HG02759 (cell line): Measurements from ENCODE around the gene SHISA4.
"Not testable (repeated sequence)": the region's sequence is repeated elsewhere in the genome, so short reads cannot be mapped to it uniquely, and the experiment has no call there.

Experiments used
- ATAC-seq: cut with Tn5 transposase; IDR thresholded peaks from one replicate; pipeline ENCODE4 v1.9.1; 2021; ENCODE audit warnings: mild to moderate bottlenecking, moderate library complexity; ENCODE audit not compliant: unreplicated experiment

SHISA4 gene, protein sequence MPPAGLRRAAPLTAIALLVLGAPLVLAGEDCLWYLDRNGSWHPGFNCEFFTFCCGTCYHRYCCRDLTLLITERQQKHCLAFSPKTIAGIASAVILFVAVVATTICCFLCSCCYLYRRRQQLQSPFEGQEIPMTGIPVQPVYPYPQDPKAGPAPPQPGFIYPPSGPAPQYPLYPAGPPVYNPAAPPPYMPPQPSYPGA

GRCh38 chr1:201888282-201889089 lies at the start of gene SHISA4:
TSS of gene SHISA4 (plus strand) at chr1:201888898. CDS start at chr1:201888995, 97 bp downstream.
- ATAC-seq: no peak

DNA sequence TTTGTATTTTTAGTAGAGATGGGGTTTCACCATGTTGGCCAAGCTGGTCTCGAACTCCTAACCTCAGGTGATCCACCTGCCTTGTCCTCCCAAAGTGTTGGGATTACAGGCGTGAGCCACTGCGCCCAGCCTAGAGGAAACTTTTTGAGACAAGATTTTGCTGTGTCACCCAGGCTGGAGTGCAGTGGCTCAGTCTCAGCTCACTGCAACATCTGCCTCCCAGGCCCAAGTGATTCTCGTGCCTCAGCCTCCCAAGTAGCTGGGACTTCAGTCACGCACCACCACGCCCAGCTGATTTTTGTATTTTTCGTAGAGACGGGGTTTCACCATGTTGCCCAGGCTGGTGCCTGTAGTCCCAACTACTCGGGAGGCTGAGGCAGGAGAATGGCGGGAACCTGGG lies 49.6 kb upstream of the SHISA4 start:
- ATAC-seq: not testable (repeated sequence)

- no peak for ATAC-seq
Measured at GRCh38 chr1:201840055-201840454, 48.6 kb upstream of the SHISA4 start.

DNA sequence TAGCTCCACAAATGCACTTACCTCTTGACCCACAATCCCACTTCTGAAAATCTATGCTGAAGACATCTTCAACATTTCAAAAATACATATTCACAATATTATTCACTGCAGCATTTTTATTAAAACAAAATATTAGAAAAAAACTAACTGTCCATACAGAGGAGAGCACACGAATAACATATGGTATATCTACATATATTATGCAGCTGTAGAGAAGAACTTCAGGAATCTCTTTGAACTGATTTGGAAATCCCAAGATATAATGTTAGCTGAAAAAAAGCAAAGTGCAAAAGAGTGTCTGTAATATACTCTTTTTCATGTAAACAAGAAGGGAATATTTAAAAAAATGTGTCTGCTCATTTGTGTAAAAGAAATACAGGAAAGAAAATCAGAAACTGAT lies 48.2 kb upstream of the SHISA4 start:
- no peak for ATAC-seq

- ATAC-seq: no peak
Measured at GRCh38 chr1:201841265-201841912, 47.3 kb upstream of the SHISA4 start.

DNA sequence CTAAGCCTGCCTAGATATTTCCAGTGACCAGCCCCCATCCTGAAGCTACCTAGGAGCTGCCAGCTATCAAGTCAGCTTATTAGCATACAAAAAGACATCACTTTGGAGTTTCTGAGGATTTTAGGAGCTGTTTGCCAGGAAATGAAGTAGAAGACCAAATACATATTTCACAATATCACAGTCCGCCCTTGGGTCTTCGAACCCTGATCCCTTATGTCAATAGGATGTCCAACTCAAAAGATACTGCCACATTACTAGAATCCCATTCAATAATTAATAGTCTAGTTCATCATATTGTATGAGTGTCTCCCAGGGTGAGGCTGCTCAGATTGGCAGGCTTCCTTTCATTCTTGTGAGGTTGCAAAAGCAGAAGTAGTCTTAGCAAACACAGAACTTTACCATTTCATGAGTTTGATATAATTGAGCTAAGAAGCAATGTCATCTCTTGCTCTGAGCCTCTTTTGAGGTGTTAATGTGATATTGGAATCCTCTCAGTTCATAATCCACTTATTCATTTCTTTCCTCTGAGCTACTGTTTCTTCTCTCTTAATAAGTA lies 46.1 kb upstream of the SHISA4 start:
- no peak for ATAC-seq

DNA sequence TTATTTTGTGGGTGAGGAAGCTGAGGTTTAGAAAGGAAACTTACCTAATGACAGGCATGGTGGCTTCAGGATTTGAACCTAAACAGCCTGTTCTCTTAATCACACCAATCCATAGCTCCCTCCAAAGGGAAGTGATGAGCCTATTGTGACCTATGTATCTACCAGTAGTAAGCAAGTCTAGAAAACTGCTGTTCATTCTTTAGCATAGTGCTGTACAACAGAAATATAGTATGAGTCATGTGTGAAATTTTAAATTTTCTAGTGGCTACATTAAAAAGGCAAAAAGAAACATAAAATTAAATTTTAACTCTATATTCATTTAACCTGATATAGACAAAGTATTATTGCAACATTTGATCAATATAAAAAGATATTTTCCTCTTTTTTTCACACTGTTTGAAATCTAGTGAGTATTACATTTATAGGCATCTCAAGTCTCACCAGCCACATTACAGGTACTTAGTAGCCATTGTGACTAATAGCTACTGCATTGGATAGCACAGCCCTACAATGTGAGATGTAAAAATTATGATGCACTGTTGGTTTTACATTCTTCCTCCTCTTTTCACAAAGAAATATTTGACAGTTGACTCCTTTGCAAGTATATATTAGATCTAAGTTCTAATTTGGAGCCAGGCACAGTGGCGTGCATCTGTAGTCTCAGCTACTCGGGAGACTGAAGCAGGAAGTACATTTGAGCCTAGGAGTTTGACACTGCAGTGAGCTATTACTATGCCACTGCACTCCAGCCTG lies 43.2 kb upstream of the SHISA4 start:
- no peak for ATAC-seq

GRCh38 chr1:201847150-201847549 lies 41.5 kb upstream of the SHISA4 start:
- ATAC-seq: no peak

DNA sequence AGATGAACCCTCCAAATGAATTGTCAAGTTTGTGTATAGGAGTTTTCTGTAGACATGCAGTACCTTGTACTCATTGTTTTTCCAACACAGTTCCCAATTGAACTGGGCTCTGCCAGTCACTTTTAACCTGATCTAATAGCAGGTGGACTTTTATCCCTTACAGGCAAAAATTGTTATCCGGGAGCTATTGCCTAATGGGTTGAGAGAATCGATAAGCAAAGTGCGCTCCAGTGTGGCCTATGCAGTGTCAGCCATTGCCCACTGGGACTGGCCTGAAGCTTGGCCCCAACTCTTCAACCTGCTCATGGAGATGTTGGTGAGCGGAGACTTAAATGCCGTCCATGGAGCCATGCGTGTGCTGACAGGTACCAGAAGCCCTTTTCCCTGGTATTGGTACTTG lies 40.5 kb upstream of the SHISA4 start:
- ATAC-seq: no peak

- no peak for ATAC-seq
Measured at GRCh38 chr1:201849372-201850052, 39.2 kb upstream of the SHISA4 start.

GRCh38 chr1:201850053-201850397 lies 38.7 kb upstream of the SHISA4 start:
- ATAC-seq: no peak

- no peak for ATAC-seq
Measured at GRCh38 chr1:201851949-201852348, 36.7 kb upstream of the SHISA4 start.

GRCh38 chr1:201856722-201857121 lies 32.0 kb upstream of the SHISA4 start:
- not testable (repeated sequence) for ATAC-seq

DNA sequence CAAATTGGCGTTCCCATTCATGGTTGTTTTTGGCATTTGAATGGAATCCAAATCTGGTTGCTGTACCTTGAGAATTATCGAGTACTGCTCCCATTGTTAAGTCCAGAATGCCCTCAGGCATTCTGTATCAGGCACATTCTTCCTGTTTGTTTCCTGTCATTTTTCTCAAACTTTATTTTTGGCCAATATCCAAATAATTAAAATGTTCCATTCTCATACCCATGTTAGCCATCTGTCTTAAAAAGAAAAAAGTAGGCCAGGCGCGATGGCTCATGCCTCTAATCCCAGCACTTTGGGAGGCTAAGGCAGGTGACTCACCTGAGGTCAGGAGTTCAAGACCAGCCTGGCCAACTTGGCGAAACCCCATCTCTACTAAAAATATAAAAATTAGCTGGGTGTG lies 29.3 kb upstream of the SHISA4 start:
- no peak for ATAC-seq

DNA sequence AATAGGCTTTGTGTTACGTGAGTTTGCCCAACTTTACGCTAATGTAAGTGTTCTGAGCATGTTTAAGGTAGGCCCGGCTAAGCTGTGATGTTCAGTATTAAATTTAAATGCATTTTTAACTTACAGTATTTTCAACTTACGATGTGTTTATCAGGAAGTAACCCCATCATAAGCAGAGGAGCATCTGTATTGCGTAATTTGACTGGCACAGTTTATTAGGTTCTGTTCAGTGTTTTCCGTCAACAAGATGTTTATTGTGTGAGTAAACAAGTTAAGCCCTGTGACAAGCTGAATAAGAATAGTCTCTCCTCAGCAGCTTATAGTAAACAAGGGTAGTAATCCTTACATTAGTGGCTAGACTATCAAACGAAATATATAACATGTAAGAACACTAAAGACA lies 27.2 kb upstream of the SHISA4 start:
- ATAC-seq: no peak

DNA sequence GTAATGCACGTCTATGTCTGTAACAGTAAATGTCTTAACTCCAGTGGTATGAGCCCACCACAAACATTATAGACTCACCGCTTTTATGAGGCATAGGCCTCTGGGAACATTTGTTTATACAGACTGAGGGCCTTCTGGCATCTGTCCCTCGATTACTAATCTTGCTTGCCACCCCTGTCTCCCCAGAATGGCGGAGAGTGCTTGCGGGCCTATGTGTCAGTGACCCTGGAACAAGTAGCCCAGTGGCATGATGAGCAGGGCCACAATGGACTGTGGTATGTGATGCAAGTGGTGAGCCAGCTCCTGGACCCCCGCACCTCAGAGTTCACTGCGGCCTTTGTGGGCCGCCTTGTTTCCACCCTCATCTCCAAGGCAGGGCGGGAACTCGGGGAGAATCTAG lies 18.3 kb upstream of the SHISA4 start:
- no peak for ATAC-seq

GRCh38 chr1:201874672-201875071 lies 14.0 kb upstream of the SHISA4 start:
- ATAC-seq: no peak

DNA sequence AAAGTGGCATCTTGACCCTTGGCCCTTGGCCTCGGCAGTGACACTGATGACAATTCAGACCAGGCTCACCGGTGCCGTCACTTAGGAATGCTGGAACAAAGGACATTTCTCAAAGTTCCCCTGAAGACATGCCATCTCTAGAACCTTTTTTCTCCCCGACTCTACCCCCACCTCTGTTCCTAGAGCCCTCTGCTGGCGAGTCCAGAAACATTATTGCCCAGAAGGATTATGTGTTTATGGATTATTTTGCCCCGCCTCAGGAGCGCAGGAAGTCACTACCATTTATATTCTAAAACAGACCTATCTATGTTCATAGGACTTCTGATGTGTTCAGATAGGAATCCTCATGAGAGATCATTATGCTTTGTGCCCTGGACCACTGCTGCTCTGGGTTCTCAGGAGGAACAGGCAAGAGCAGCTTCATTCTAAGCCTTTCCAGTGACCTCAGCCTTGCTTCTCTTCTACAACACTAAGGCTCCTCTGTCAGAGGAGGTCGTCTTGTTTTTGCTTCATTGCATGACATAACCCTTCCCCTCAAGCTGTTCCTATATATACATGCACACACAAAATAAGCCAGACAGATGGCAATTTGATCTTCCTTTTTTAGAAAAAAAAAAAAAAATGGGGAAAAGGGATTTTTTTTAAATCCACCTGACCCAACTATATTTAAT lies 12.4 kb upstream of the SHISA4 start:
- ATAC-seq: no peak

GRCh38 chr1:201877877-201878401 lies 10.8 kb upstream of the SHISA4 start:
- no peak for ATAC-seq
